Liver (tissue), 9 donors: ENCODE measurements around the gene RELT. TPM values are rescaled to one million over a fixed set of nuclear protein-coding genes. Genes with fewer than 3 reads are reported as not detected.

Experiments
- DNase-seq: peaks from one replicate; pipeline ENCODE4 v3.0.0-alpha.2; 2017; ENCODE audit warnings: low spot score
- H3K27ac ChIP-seq, 2 donors: one replicate each; pipeline ENCODE4 v1.7.0; 2013; ENCODE audit warnings: inconsistent platforms in 2 of 2, low read length in 2 of 2, control low read depth in 1 of 2, low read depth in 1 of 2, mild to moderate bottlenecking in 1 of 2
- H3K27me3 ChIP-seq, 4 donors: one replicate each; pipeline versions ENCODE4 v1.6.1 to v1.7.0; 2013; ENCODE audit warnings: low read length in 3 of 4, inconsistent platforms in 1 of 4, mild to moderate bottlenecking in 1 of 4, moderate library complexity in 1 of 4; ENCODE audit not compliant: control insufficient read depth in 4 of 4, insufficient read depth in 4 of 4
- H3K36me3 ChIP-seq, 4 donors: one replicate each; pipeline versions ENCODE4 v1.6.1 to v1.7.0; 2013; ENCODE audit warnings: low read length in 3 of 4, mild to moderate bottlenecking in 3 of 4, low read depth in 1 of 4, moderate library complexity in 1 of 4; ENCODE audit not compliant: control insufficient read depth in 4 of 4, insufficient read depth in 3 of 4
- H3K4me1 ChIP-seq, 4 donors: one replicate each; pipeline versions ENCODE4 v1.6.1 to v1.7.0; 2013; ENCODE audit warnings: low read length in 3 of 4, mild to moderate bottlenecking in 3 of 4, moderate library complexity in 1 of 4; ENCODE audit not compliant: control insufficient read depth in 4 of 4, insufficient read depth in 4 of 4
- H3K4me3 ChIP-seq, 3 donors: one replicate each; pipeline versions ENCODE4 v1.6.1 to v1.7.0; 2013; ENCODE audit warnings: low read length in 3 of 3, control low read depth in 1 of 3, low read depth in 1 of 3, mild to moderate bottlenecking in 1 of 3
- H3K9ac ChIP-seq, 2 donors: one replicate each; pipeline ENCODE4 v1.7.0; 2013; ENCODE audit warnings: low read length in 2 of 2, mild to moderate bottlenecking in 2 of 2, moderate library complexity in 2 of 2, control low read depth in 1 of 2, low read depth in 1 of 2
- H3K9me3 ChIP-seq, 4 donors: one replicate each; pipeline versions ENCODE4 v1.6.1 to v1.7.0; 2013; ENCODE audit warnings: low read length in 3 of 4; ENCODE audit not compliant: control insufficient read depth in 4 of 4
- ATF3 ChIP-seq: IDR thresholded peaks from 2 replicates; pipeline ENCODE4 v1.6.1; 2016; ENCODE audit warnings: antibody characterized with exemption
- EGR1 ChIP-seq, 2 donors: IDR thresholded peaks; 2 replicates each; pipeline ENCODE4 v1.6.1; 2016 to 2018; ENCODE audit warnings: antibody characterized with exemption in 2 of 2, low read depth in 2 of 2
- FOXA1 ChIP-seq: IDR thresholded peaks from 2 replicates; pipeline ENCODE4 v1.6.1; 2016; ENCODE audit warnings: antibody characterized with exemption
- FOXA2 ChIP-seq: IDR thresholded peaks from 2 replicates; pipeline ENCODE4 v1.6.1; 2016; ENCODE audit warnings: antibody characterized with exemption
- GABPA ChIP-seq, 2 donors: IDR thresholded peaks in 1 of 2; conservative IDR thresholded peaks in 1 of 2; 2 replicates each; pipeline ENCODE4 v1.6.1; 2016; ENCODE audit warnings: antibody characterized with exemption in 2 of 2, mild to moderate bottlenecking in 1 of 2, moderate library complexity in 1 of 2
- HNF4A ChIP-seq, 2 donors: conservative IDR thresholded peaks; 2 replicates each; pipeline ENCODE4 v1.6.1; 2016; ENCODE audit warnings: antibody characterized with exemption in 2 of 2, mild to moderate bottlenecking in 2 of 2
- HNF4G ChIP-seq: IDR thresholded peaks from 2 replicates; pipeline ENCODE4 v1.6.1; 2016; ENCODE audit warnings: antibody characterized with exemption
- JUND ChIP-seq, 2 donors: IDR thresholded peaks; 2 replicates each; pipeline ENCODE4 v1.6.1; 2016; ENCODE audit warnings: antibody characterized with exemption in 2 of 2
- MAX ChIP-seq: IDR thresholded peaks from 2 replicates; pipeline ENCODE4 v1.6.1; 2016; ENCODE audit warnings: antibody characterized with exemption
- NR2F2 ChIP-seq: IDR thresholded peaks from 2 replicates; pipeline ENCODE4 v1.6.1; 2016; ENCODE audit warnings: antibody characterized with exemption
- RAD21 ChIP-seq, 2 donors: IDR thresholded peaks; 2 replicates each; pipeline ENCODE4 v1.6.1; 2016; ENCODE audit warnings: antibody characterized with exemption in 2 of 2, mild to moderate bottlenecking in 2 of 2
- REST ChIP-seq: IDR thresholded peaks from 2 replicates; pipeline ENCODE4 v1.6.1; 2016; ENCODE audit warnings: antibody characterized with exemption, mild to moderate bottlenecking
- RXRA ChIP-seq, 2 donors: IDR thresholded peaks; 2 replicates each; pipeline ENCODE4 v1.6.1; 2017 to 2018; ENCODE audit warnings: antibody characterized with exemption in 2 of 2, mild to moderate bottlenecking in 1 of 2
- SP1 ChIP-seq: IDR thresholded peaks from 2 replicates; pipeline ENCODE4 v1.6.1; 2018; ENCODE audit warnings: antibody characterized with exemption, mild to moderate bottlenecking
- TAF1 ChIP-seq: conservative IDR thresholded peaks from 2 replicates; pipeline ENCODE4 v1.6.1; 2016; ENCODE audit warnings: antibody characterized with exemption, mild to moderate bottlenecking
- YY1 ChIP-seq: IDR thresholded peaks from 2 replicates; pipeline ENCODE4 v1.6.1; 2016; ENCODE audit warnings: antibody characterized with exemption, mild to moderate bottlenecking
- ZBTB33 ChIP-seq: IDR thresholded peaks from 2 replicates; pipeline ENCODE4 v1.6.1; 2016; ENCODE audit warnings: antibody characterized with exemption
- WGBS: extraction: QIAGEN DNeasy Blood & Tissue Kit; methylation state at CpG from one replicate; pipeline ENCODE4 v1.1.7; 2013; 5-methylcytosine and 5-hydroxymethylcytosine counted together
- polyA plus RNA-seq, 2 donors: library from polyadenylated mRNA; stranded (reverse) in 1 of 2; unstranded in 1 of 2; fragments of 200-250 nt in 1 of 2; fragments of >200 nt in 1 of 2; fragmentation: Nextera tagmentation in 1 of 2; extraction: Ambion mirVana in 1 of 2; gene quantifications; one replicate each; pipeline versions ENCODE4 v1.2.1 to v1.2.3, GENCODE V29; 2013 to 2015
- total RNA-seq, 2 donors: library from RNA; depleted of rRNA; stranded (reverse); fragments of >200 nt; gene quantifications; one replicate each; pipeline ENCODE4 v1.2.3, GENCODE V29; 2014
- donor health status: healthy.
- donor health status: healthy.
- donor health status: healthy.
- donor health status: healthy.
- donor health status: healthy.

RELT gene
- total and polyA plus RNA-seq, 4 donors = 0.21 to 8.0 (median 2.3) TPM

- Histone ChIP-seq H3K9ac (no peak overlapping the region), H3K36me3 (no peaks in the 10 kb centered on the region), H3K27me3 (no peaks in the 10 kb centered on the region), H3K4me3 (no peak overlapping the region), H3K4me1 (peaks cover 2 to 12% (median 3%) of the 10 kb centered on the region in 4 donors), H3K9me3 (no peaks in the 10 kb centered on the region), H3K27ac (no peak overlapping the region)
- TF ChIP-seq NR2F2 (no peak), ZBTB33 (no peak), YY1 (no peak), HNF4A (conservative IDR thresholded peaks at IDR 0.05) (no peak), EGR1 (IDR thresholded peaks at IDR 0.05; ENCODE audit: low read depth in 2 of 2) (no peak)
- DNase-seq = no peak
- WGBS = 88% methylated on average over 5 of the region's 5 CpGs
These were observed 30.6 kb upstream of the RELT start for GRCh38 chr11:73345481-73346160.

- Histone ChIP-seq H3K4me3 (no peak overlapping the region), H3K36me3 (no peaks in the 10 kb centered on the region), H3K27me3 (no peaks in the 10 kb centered on the region), H3K9ac (no peak overlapping the region), H3K4me1 (peaks cover 2 to 15% (median 4%) of the 10 kb centered on the region in 4 donors), H3K9me3 (no peaks in the 10 kb centered on the region), H3K27ac (no peak overlapping the region)
- 85% methylated on average over 10 of the region's 10 CpGs for WGBS
- DNase-seq = no peak
- TF ChIP-seq FOXA1 (no peak), JUND (IDR thresholded peaks at IDR 0.05) (no peak), MAX (no peak), ATF3 (no peak), HNF4A (conservative IDR thresholded peaks at IDR 0.05) (no peak), YY1 (no peak), ZBTB33 (no peak), RXRA (IDR thresholded peaks at IDR 0.05) (no peak), TAF1 (no peak), NR2F2 (no peak), FOXA2 (no peak), HNF4G (no peak), GABPA (IDR thresholded peaks at IDR 0.05 in 1 of 2, conservative IDR thresholded peaks at IDR 0.05 in 1 of 2) (no peak), REST (no peak), SP1 (no peak), RAD21 (IDR thresholded peaks at IDR 0.05) (no peak), EGR1 (IDR thresholded peaks at IDR 0.05; ENCODE audit: low read depth in 2 of 2) (no peak)
These were observed 29.8 kb upstream of the RELT start for GRCh38 chr11:73346186-73346935.
